Superior temporal gyrus (tissue), 1 donor: ENCODE data around the gene RPA1.

Experiments
- DNase-seq: peaks from one replicate; pipeline ENCODE4 v3.0.0-alpha.2; 2016; ENCODE audit errors: extremely low spot score

RPA1 gene

GRCh38 chr17:1908699-1909309 is 79.0 kb downstream of the RPA1 start:
- DNase-seq: peak; percentile 80

GRCh38 chr17:1909985-1910384 is 80.2 kb downstream of the RPA1 start:
- no peak for DNase-seq

- DNase-seq: no peak
Measured at GRCh38 chr17:1912146-1912545, 82.3 kb downstream of the RPA1 start.

GRCh38 chr17:1913702-1914101 is 83.9 kb downstream of the RPA1 start:
- no peak for DNase-seq

GRCh38 chr17:1914661-1915083 is 84.9 kb downstream of the RPA1 start:
- DNase-seq: no peak

DNA sequence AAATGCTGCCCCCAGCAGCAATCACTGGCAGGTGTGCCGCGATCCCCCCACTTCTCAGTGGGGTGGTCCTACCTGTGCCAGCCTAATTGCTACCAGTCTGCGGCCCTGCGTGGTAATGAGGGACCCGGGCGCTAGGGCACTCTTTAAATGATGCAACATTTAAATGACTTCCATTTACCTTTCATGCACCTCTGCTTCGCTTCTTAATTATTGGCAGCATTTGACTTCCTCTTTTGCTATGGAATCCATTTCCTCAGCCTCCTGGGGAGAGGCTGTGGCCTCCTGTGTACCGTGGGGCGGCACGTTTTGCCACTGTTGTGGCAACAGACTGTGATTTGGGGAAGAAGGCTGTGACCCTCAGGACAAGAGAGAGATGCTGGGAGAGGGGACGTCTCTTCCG is 86.1 kb downstream of the RPA1 start:
- no peak for DNase-seq

- DNase-seq: no peak
Measured at GRCh38 chr17:1916316-1916715, 86.5 kb downstream of the RPA1 start.

DNA sequence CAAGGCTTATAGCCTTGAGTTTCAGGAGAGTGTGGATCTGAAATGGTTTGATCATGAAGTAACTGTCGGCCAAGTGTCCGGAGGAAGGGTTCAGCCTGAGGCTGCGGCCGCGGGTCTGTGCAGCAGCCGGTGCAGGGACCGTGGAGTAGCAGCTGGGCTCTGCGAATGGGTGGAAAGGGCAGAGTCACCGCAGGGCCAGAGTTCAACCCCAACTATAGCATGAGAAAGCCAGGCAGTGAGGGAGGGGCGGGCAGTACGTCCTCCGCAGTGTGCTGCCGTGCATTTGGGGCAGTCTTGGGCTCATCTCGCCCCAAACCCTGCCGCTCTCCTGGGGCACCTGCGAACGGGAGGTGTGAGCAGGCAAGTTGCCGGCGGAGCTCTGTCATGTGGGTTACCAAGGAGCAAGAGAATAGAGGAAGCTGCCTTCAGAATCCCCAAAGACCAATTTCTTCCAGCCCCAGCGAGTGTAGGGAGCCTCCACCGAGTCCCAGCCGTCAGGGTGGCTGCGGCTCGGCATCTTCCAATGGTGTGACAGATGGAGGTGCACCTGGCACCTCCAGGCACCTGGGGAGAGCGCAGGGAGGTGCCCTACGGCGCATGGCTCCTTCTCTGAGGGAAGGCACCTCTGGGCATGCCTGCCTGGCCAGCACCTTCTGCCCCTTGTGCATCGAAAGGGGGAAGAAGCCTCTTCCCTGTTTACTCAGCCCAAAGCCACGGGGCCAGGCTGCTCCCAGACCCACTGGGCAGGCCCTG is 87.3 kb downstream of the RPA1 start:
- DNase-seq: no peak

- DNase-seq: no peak
Measured at GRCh38 chr17:1918346-1919162, 88.7 kb downstream of the RPA1 start.

GRCh38 chr17:1919201-1919600 is 89.4 kb downstream of the RPA1 start:
- no peak for DNase-seq

DNA sequence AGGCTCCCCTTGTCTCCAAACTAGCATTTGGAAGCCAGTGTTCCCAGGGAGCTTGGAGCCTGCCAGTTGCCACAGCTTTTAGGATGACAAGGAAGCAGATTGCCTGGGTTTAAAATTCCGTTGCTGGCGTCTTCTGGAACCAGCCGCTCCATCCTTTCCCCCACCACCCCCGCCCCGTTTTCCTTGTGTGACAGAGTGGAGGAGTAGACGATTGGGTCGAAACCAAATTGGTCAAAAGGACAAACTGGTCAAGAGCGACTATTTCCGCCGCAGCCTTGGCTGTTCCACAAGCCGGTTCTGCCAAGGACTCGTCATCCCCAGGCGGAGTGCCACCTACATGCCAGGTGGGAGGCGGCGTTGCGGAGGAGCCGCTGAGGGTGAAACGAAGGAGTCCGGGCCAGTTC is 91.1 kb downstream of the RPA1 start:
- DNase-seq: peak; percentile 60

DNA sequence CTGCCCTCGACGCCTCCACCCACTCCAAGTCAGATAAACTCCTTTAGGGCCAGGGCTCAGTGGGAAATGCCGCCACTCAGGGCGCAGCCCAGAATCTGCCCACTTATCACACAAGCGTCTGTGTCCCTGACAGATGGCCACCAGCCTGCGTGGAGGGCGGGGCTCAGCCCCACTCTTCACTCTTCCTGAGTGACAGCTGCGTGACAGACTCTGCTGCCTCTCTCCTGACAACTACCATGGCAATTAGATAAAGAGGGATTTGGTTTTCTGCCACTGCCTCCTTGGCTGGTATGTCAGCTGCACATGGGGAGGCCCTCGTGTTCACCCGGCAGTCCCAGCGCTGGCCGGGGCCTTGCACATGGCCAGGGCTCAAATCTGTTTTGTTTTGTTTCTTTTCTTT is 99.2 kb downstream of the RPA1 start:
- no peak for DNase-seq

- DNase-seq: no peak
Measured at GRCh38 chr17:1930337-1930645, 100.5 kb downstream of the RPA1 start.

- DNase-seq: no peak
Measured at GRCh38 chr17:1931844-1932579, 102.2 kb downstream of the RPA1 start.

- no peak for DNase-seq
Measured at GRCh38 chr17:1933875-1934715, 104.3 kb downstream of the RPA1 start.

GRCh38 chr17:1934901-1935300 is 105.1 kb downstream of the RPA1 start:
- DNase-seq: no peak

GRCh38 chr17:1936766-1937165 is 107.0 kb downstream of the RPA1 start:
- DNase-seq: no peak

GRCh38 chr17:1937461-1937860 is 107.7 kb downstream of the RPA1 start:
- DNase-seq: no peak

GRCh38 chr17:1939981-1940809 is 110.4 kb downstream of the RPA1 start:
- DNase-seq: no peak

DNA sequence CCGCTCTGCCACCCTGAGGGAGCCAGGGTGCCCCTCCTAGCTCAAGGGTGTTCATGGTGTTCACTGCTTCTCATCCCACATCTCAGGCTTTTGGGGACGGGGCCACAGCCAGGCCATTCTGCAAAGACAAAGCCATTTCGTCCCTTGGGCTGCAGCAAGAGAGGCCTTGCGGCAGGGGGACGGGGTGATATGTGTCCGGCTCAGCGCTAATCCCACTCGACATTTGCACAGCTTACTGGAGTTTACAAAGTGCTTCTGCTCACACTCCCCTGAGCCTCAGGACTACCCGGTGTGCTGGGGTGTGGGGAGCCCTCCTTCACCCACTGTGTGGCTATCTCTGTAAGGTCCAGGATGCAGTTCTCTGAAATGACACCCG is 111.0 kb downstream of the RPA1 start:
- no peak for DNase-seq
